ENCODE data around the gene SYNGAP1. TPM values are rescaled to one million over a fixed set of nuclear protein-coding genes. Genes with fewer than 3 reads are reported as not detected.

The SYNGAP1 gene
- total and polyA plus RNA-seq, 4 donors = 0.32 to 1.8 (median 1.1) TPM

- Histone ChIP-seq H3K4me1 (ENCODE audit: control insufficient read depth in 4 of 4, insufficient read depth in 4 of 4, low read length in 3 of 4) (peaks cover 14 to 32% (median 24%) of the 10 kb centered on the region in 4 donors), H3K27me3 (ENCODE audit: control insufficient read depth in 4 of 4, insufficient read depth in 4 of 4, low read length in 3 of 4) (no peaks in the 10 kb centered on the region), H3K27ac (ENCODE audit: low read depth in 1 of 2, low read length in 2 of 2) (no peak overlapping the region), H3K9ac (ENCODE audit: low read depth in 1 of 2, low read length in 2 of 2) (no peak overlapping the region), H3K36me3 (ENCODE audit: control insufficient read depth in 4 of 4, insufficient read depth in 3 of 4, low read depth in 1 of 4, low read length in 3 of 4) (peaks cover 0 to 2% (median under 1%) of the 10 kb centered on the region in 4 donors), H3K4me3 (ENCODE audit: low read depth in 1 of 3, low read length in 3 of 3) (no peak overlapping the region), H3K9me3 (ENCODE audit: control insufficient read depth in 4 of 4, low read length in 3 of 4) (no peaks in the 10 kb centered on the region)
- DNase-seq (ENCODE audit: low spot score) = no peak
- 65% methylated on average over 6 of the region's 6 CpGs for WGBS
- TF ChIP-seq EGR1 (IDR thresholded peaks at IDR 0.05; ENCODE audit: low read depth in 2 of 2) (no peak), TAF1 (conservative IDR thresholded peaks at IDR 0.05) (no peak), RXRA (IDR thresholded peaks at IDR 0.05) (no peak), FOXA1 (IDR thresholded peaks at IDR 0.05) (no peak), MAX (IDR thresholded peaks at IDR 0.05) (no peak)
- TF ChIP-seq, protein P1, sequence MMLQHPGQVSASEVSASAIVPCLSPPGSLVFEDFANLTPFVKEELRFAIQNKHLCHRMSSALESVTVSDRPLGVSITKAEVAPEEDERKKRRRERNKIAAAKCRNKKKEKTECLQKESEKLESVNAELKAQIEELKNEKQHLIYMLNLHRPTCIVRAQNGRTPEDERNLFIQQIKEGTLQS (IDR thresholded peaks at IDR 0.05) = no peak
- TF ChIP-seq, protein P2, sequence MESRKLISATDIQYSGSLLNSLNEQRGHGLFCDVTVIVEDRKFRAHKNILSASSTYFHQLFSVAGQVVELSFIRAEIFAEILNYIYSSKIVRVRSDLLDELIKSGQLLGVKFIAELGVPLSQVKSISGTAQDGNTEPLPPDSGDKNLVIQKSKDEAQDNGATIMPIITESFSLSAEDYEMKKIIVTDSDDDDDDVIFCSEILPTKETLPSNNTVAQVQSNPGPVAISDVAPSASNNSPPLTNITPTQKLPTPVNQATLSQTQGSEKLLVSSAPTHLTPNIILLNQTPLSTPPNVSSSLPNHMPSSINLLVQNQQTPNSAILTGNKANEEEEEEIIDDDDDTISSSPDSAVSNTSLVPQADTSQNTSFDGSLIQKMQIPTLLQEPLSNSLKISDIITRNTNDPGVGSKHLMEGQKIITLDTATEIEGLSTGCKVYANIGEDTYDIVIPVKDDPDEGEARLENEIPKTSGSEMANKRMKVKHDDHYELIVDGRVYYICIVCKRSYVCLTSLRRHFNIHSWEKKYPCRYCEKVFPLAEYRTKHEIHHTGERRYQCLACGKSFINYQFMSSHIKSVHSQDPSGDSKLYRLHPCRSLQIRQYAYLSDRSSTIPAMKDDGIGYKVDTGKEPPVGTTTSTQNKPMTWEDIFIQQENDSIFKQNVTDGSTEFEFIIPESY (IDR thresholded peaks at IDR 0.05) = no peak
Measured at GRCh38 chr6:33420491-33421343, 852 bp downstream of the SYNGAP1 start.

DNA sequence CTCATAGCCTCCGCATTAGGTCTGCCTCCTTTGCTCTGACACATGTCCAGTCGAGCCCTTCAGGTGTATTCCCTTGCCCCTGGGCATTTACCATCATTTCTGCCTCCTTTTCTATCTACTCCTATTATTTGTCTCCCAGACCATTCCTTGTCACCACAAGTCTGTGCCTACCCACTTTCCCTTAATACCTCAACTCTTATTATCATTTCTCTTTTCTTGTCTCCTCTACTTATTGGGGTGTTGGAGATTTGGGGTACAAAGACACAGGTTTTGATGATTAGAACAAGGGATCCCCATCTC lies 1.4 kb downstream of the SYNGAP1 start:
- no peak overlapping the region for H3K9ac ChIP-seq (ENCODE audit: low read depth in 1 of 2, low read length in 2 of 2)
- H3K4me1 ChIP-seq (ENCODE audit: control insufficient read depth in 4 of 4, insufficient read depth in 4 of 4, low read length in 3 of 4) = peaks cover 14 to 27% (median 21%) of the 10 kb centered on the region in 4 donors
- no peaks in the 10 kb centered on the region for H3K36me3 ChIP-seq (ENCODE audit: control insufficient read depth in 4 of 4, insufficient read depth in 3 of 4, low read depth in 1 of 4, low read length in 3 of 4)
- TF ChIP-seq CTCF (IDR thresholded peaks at IDR 0.05; ENCODE audit: low read depth, low read length, missing input control) (no peak), FOXA1 (IDR thresholded peaks at IDR 0.05) (no peak), HNF4A (conservative IDR thresholded peaks at IDR 0.05) (no peak), TAF1 (conservative IDR thresholded peaks at IDR 0.05) (no peak), YY1 (IDR thresholded peaks at IDR 0.05) (no peak), JUND (IDR thresholded peaks at IDR 0.05) (no peak), REST (IDR thresholded peaks at IDR 0.05) (no peak), NR2F2 (IDR thresholded peaks at IDR 0.05) (no peak), MAX (IDR thresholded peaks at IDR 0.05) (no peak), EGR1 (IDR thresholded peaks at IDR 0.05; ENCODE audit: low read depth in 2 of 2) (no peak), SP1 (IDR thresholded peaks at IDR 0.05) (no peak), HNF4G (IDR thresholded peaks at IDR 0.05) (no peak), FOXA2 (IDR thresholded peaks at IDR 0.05) (no peak), RAD21 (IDR thresholded peaks at IDR 0.05) (no peak), GABPA (IDR thresholded peaks at IDR 0.05 in 1 of 2, conservative IDR thresholded peaks at IDR 0.05 in 1 of 2) (no peak), RXRA (IDR thresholded peaks at IDR 0.05) (no peak)
- TF ChIP-seq, protein P2 (IDR thresholded peaks at IDR 0.05) = no peak
- TF ChIP-seq, protein P1 (IDR thresholded peaks at IDR 0.05) = no peak
- 90% methylated on average over 2 of the region's 2 CpGs for WGBS
- H3K27me3 ChIP-seq (ENCODE audit: control insufficient read depth in 4 of 4, insufficient read depth in 4 of 4, low read length in 3 of 4) = no peaks in the 10 kb centered on the region
- no peak for DNase-seq (ENCODE audit: low spot score)
- no peak overlapping the region for H3K27ac ChIP-seq (ENCODE audit: low read depth in 1 of 2, low read length in 2 of 2)
- H3K9me3 ChIP-seq (ENCODE audit: control insufficient read depth in 4 of 4, low read length in 3 of 4) = no peaks in the 10 kb centered on the region
- no peak overlapping the region for H3K4me3 ChIP-seq (ENCODE audit: low read depth in 1 of 3, low read length in 3 of 3)

Data from liver (tissue), 9 donors.